D721Med (cell line): ENCODE data around the gene MARK3.

ENCODE experiments used
- DNase-seq: peaks from one replicate; pipeline ENCODE4 v3.0.0; 2011; ENCODE audit warnings: low spot score; ENCODE audit not compliant: insufficient read length
- FAIRE-seq: peaks from 2 replicates; lab custom pipeline; 2011; peaks lifted over from hg19 to GRCh38; lab: Jason Lieb, UNC
- TF ChIP-seq, protein P1 (sequence below): IDR thresholded peaks from 2 replicates; pipeline ENCODE4 v1.5.1; 2012; ENCODE audit warnings: mild to moderate bottlenecking, control low read depth; ENCODE audit not compliant: insufficient read depth; ENCODE audit errors: missing control alignments

MARK3 gene

GRCh38 chr14:103450416-103450815 is 65.2 kb downstream of the MARK3 start:
- FAIRE-seq (no peak), DNase-seq (no peak)
- TF ChIP-seq, protein P1, sequence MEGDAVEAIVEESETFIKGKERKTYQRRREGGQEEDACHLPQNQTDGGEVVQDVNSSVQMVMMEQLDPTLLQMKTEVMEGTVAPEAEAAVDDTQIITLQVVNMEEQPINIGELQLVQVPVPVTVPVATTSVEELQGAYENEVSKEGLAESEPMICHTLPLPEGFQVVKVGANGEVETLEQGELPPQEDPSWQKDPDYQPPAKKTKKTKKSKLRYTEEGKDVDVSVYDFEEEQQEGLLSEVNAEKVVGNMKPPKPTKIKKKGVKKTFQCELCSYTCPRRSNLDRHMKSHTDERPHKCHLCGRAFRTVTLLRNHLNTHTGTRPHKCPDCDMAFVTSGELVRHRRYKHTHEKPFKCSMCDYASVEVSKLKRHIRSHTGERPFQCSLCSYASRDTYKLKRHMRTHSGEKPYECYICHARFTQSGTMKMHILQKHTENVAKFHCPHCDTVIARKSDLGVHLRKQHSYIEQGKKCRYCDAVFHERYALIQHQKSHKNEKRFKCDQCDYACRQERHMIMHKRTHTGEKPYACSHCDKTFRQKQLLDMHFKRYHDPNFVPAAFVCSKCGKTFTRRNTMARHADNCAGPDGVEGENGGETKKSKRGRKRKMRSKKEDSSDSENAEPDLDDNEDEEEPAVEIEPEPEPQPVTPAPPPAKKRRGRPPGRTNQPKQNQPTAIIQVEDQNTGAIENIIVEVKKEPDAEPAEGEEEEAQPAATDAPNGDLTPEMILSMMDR, result no peak

GRCh38 chr14:103451401-103451800 is 66.2 kb downstream of the MARK3 start:
- TF ChIP-seq, protein P1, result no peak
- no peak for DNase-seq
- FAIRE-seq, result no peak

DNA sequence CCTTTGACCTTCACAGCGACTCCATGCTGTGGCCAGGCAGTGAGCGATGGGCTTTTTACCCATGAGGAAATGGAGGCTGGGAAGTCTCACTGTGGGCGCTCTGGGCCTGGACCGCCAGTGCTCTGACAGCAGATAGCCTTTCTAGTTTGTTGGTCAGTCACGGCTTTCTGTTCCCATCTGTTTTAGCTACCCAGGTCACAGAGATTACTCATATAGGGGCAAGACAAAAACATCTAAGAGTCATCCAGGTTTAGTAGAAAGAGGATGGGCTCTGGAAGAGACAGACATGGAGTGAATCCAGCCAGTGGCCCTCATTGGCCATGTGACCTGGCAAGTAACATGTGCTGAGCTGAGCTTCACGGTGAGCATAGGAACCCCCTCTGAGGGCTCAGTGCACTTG is 68.6 kb downstream of the MARK3 start:
- DNase-seq (no peak), FAIRE-seq (no peak)
- TF ChIP-seq, protein P1, result no peak

DNA sequence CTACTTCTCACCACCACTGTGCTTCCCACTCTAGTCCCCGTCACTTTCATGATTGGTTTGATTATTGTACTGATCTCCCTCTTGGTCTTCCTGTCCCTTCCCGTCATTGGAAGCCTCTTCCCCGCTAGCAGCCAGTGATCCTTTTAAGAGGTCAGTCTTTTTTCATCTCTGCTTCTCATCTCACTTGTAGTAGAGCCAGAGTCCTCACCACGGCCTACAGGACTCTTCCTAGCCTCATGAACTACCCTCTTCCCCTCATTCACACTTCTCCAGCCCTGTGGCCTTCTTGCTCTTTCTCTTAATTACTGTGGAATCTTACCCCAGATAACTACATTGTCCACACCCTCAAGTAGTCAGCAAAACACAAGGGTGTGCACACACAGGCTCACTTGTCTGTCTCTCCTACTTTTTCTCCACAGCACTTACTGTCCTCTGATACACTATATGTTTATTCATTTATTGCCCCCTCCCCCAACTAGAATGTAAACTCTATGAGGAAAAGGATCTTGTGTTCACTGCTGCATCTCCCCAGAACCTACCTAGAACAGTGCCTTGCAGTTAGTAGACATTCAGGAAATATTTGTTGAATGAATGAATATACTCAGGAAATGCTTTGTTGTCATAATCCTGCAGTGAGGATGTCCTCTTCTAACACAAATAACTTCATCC is 71.1 kb downstream of the MARK3 start:
- TF ChIP-seq, protein P1, result no peak
- no peak for FAIRE-seq
- no peak for DNase-seq

DNA sequence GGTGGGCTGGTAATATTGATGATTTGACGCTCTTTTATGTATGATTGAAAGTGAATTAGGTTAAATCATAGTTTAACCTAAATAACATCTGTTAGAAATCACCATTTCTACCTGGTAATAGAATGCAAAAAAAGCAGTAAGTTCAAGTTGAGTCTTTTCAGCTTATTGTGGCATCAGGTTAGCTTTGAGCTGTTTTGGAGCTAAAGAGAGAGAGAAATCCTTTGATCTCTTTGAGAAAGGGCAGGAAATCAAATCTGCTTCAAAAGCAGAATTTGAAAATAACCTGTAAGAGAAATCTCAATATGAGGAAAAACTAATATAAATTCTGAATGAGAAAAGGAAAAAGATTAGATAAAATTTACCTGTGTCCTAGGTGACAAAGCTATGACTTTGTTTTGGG is 75.2 kb downstream of the MARK3 start:
- peak; percentile 60 for FAIRE-seq
- TF ChIP-seq, protein P1, result no peak
- DNase-seq, result no peak

DNA sequence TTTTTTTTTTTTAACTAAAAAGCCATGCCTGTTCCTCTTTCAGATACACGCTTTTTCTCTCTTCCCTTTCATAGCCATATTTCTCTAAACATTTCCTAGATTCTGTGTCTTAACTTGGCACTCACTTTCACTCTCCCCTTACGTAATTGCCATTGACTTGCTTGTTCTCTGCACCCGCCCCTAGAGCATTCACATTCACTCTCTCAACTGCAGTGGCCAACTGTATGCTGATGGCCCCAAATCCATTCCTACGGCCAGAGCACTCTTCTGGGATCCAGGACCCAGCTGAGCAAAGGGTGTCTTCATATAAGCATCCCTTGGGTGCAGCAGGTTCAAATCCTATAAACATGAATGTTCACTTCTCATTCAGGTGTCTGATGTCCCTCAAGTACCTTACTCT is 77.9 kb downstream of the MARK3 start:
- TF ChIP-seq, protein P1, result no peak
- FAIRE-seq, result no peak
- DNase-seq, result no peak

DNA sequence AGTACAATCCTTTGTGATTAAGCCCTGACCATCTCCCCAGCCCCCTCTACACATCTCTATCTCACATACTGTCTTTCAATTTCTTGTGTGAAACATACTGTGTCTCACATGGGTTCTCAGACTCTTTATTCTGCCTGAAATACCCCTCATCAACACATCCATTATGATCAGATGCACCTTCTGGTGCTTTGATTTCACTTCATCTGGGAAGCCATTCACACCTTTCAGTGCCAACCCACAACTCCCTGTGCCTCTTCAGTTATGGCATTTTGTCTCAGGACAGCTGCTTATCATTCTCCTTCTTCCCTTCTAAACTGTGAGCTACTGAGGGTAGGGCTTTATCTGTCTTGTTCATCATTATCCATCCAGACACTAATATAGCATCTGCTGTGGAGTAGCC is 78.6 kb downstream of the MARK3 start:
- no peak for DNase-seq
- TF ChIP-seq, protein P1, result no peak

More for the DNA sequence above, 78.6 kb downstream of the MARK3 start:
- FAIRE-seq, result no peak
